Activated T-cell treated with anti-CD3 and anti-CD28 coated beads for 48 hours (primary cell): ENCODE data around the gene CFAP299.
"Not testable (repeated sequence)": the region's sequence is repeated elsewhere in the genome, so short reads cannot be mapped to it uniquely, and the experiment has no call there.

Experiments used
- DNase-seq: peaks from one replicate; pipeline ENCODE4 v3.0.0-alpha.2; 2020; ENCODE audit warnings: low read depth

The CFAP299 gene

GRCh38 chr4:80335554-80336358 lies at the start of gene CFAP299:
TSS of gene CFAP299 (plus strand) at chr4:80335730.
- DNase-seq, result peak; percentile 66

DNA sequence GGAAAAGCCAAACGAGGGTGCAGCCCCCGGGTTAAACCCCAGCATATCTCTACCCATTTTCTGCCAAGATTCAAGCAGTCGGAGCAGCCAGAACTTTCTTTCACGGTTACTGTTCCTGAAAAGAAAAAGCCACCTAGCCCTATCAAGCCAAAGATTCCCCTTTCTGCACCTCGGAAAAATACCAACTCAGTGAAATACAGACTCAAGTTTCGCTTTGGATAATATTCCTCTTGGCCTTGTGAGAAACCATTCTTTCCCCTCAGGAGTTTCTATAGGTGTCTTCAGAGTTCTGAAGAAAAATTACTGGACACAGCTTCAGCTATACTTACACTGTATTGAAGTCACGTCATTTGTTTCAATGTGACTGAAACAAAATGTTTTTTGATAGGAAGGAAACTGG lies 49.1 kb upstream of the CFAP299 start:
- DNase-seq, result no peak

DNA sequence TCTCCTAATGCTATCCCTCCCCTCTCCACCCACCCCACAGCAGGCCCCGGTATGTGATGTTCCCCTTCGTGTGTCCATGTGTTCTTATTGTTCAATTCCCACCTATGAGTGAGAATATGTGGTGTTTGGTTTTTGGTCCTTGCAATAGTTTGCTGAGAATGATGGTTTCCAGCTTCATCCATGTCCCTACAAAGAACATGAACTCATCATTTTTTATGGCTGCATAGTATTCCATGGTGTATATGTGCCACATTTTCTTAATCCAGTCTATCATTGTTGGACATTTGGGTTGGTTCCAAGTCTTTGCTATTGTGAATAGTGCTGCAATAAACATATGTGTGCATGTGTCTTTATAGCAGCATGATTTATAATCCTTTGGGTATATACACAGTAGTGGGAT lies 44.9 kb upstream of the CFAP299 start:
- DNase-seq, result not testable (repeated sequence)

- no peak for DNase-seq
These were observed 41.3 kb upstream of the CFAP299 start for GRCh38 chr4:80294206-80294605.

DNA sequence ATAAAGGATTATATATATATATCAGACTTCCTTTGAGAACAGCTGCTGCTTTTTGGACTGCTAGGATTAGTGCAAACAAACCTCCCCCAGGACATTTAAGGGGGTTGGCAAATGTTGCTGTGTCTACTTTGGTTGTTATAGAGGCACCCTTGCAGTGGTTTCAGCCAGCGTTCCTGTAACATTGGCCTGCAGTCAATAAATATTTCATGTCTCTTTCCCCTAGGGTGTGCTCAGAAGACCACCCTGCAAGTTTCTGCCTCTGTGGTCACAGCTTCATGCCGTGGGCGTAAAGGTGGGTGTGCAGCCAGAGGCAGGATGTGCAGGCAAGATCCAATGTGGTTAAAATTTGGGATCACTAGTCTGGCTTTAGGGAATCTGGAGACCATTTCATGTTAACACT lies 40.2 kb upstream of the CFAP299 start:
- DNase-seq, result no peak

- no peak for DNase-seq
These were observed 39.7 kb upstream of the CFAP299 start for GRCh38 chr4:80295826-80296225.

DNA sequence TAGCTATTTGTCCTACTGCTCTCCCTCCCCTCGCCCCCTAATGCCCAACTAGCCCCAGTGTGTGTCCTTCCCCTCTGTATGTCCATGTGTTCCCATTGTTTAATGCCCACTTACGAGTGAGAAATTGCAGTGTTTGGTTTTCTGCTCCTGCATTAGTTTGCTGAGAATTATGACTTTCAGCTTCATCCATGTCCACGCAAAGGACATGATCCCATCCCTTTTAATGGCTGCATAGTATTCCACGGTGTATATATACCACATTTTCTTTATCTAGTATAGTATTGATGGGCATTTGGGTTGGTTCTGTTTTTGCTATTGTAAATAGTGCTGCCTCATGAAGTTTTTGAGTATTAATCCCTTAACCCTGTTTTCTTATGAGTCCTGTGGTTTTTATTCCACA lies 33.6 kb upstream of the CFAP299 start:
- no peak for DNase-seq

DNA sequence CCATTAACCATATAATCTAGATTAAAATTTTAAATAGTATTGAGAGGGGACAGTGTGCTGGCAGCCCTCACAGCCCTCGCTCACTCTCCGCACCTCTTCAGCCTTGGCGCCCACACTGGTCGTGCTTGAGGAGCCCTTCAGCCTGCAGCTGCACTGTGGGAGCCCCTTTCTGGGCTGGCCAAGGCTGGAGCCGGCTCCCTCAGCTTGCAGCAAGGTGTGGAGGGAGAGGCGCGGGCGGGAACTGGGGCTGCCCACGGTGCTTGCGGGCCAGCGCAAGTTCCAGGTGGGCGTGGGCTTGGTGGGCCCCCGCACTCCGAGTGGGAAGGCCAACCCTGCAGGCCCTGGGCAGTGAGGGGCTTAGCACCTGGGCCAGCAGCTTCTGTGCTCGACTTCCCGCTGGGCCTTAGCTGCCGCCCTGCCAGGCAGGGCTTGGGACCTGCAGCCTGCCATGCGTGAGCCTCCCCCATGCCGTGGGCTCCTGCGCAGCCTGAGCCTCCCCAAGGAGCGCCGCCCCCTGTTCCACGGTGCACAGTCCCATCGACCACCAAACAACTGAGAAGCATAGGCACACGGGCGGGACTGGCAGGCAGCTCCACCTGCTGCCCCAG lies 32.8 kb upstream of the CFAP299 start:
- DNase-seq, result no peak

- no peak for DNase-seq
These were observed 30.1 kb upstream of the CFAP299 start for GRCh38 chr4:80305466-80305865.

- no peak for DNase-seq
These were observed 29.3 kb upstream of the CFAP299 start for GRCh38 chr4:80306260-80306659.

DNA sequence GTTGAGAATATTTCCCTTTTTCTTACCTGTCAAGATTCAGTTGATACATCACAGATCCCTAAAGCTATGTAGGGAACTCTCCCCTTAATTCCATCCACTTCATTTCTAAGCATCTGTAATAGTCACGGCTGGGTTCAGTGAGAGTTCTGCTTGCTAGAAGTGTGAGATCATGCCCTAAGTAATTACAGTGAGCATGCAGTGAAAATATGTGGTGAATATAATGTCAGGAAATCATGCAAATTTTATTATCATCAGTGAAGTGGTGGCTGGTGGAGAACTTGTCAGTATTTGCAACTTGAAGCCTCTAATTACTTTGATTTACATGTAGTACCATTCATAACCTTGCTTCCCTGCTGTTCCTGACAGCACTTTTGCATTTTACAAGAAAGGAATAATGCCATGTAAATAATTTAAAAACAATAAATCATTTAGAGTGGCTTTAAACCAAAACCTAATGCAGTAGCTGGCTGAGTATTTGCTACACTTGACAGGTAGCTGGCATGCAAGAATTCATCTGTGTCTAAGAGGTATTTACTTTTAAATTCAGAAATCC lies 28.3 kb upstream of the CFAP299 start:
- no peak for DNase-seq

- no peak for DNase-seq
These were observed 27.6 kb upstream of the CFAP299 start for GRCh38 chr4:80307774-80308465.

DNA sequence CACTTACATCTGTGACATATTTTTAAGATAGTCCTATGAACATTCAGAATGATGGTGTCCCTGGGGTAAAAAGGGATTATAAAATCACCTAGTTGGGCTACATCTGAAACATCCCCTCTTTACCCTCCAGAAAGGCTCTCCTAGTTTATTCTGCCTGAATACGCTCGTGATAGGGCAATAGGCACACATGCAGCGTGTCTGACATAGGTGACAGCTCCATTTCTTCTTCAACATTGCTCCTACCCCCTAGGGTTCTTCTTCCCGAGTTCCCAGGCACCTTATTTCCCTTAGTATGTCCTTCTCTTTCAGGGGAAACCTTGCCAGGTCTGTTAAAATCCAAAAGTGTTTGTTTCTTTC lies 27.1 kb upstream of the CFAP299 start:
- DNase-seq, result no peak

DNA sequence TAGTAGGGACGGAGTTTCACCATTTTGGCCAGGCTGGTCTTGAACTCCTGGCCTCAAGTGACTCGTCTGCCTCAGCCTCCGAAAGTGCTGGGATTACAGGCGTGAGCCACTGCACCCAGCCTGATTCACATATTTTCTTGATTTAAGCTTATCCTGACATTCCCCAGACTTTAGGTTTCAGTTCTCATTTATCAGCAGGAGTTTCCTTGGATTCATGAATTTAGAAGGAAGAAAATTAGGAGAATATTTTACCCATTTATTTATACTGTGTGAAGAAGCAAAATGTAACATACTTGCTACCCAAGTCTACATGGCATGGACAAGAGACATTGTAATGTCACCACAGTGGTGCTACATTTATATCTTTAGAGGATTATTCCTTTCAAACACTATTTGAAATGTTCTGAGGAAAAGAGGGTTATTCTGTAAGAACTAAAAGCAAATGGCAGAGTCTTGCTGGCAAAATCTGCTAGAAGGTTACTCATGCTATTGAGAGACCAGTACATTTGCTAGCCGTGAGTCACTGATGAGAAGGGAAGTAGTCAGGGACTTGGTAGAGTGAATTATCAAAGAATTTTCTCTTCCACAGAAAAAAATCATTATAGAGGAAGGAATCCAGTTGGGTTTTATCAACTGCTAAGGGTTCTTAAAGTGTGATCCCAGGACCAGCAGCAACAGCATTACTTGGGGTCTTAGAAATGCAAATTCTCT lies 26.1 kb upstream of the CFAP299 start:
- no peak for DNase-seq

GRCh38 chr4:80311130-80311529 lies 24.4 kb upstream of the CFAP299 start:
- DNase-seq, result no peak

DNA sequence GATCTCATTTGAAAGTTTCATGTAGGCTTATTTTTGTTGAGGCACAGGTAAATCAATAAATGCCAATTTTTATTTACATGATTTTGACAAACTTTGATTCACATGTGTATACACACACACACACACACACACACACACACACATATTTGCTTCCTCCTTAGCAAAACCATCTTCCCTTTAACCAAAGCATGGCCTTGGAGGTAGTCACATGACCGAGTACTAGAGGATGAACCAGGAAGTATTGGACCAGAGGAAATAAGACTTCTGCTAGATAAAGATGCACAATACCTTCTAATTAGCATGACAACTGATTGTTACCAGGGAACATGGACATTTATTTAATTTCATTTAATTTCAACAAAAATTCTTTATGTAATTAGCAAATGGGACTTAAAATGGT lies 23.4 kb upstream of the CFAP299 start:
- DNase-seq, result no peak

GRCh38 chr4:80313627-80314026 lies 21.9 kb upstream of the CFAP299 start:
- no peak for DNase-seq

DNA sequence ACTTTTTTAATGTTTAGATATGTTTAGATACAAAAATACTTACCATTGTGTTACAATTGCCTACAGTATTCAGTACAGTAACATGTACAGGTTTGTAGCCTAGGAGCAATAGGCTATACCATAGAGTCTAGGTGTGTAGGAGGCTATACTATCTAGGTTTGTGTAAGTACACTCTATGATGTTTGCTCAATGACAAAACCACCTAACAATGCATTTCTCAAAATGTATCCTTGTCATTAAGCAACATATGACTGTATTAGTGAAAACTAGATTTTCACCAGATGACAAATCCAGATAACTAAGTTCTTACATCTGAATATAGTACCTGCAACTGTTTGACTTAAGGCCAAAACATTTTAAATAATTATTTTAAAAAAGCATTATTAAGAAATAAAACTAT lies 19.7 kb upstream of the CFAP299 start:
- DNase-seq, result not testable (repeated sequence)

DNA sequence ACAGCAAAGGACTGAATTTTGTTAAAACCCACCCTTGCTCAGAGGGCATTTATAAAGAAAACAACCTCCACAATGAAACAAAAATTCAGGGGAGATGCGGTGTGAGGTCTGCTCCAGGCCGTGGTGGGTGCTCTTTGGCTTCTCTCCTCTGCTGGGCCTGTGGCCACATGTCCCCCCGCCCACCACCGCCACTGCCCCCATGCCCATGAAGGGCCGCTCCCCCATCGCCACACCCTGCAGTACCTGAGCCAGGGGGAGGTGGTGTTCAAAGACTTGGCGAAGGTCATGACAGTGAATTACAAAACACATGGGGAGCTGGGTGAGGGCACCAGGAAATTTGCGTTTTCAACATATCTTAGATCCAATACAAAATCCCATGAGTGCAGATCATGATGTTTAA lies 14.2 kb upstream of the CFAP299 start:
- no peak for DNase-seq

GRCh38 chr4:80321776-80322175 lies 13.8 kb upstream of the CFAP299 start:
- no peak for DNase-seq

GRCh38 chr4:80322716-80323115 lies 12.8 kb upstream of the CFAP299 start:
- no peak for DNase-seq

GRCh38 chr4:80324171-80324570 lies 11.4 kb upstream of the CFAP299 start:
- no peak for DNase-seq
